ENCODE data around the gene PRKN.

The PRKN gene

GRCh38 chr6:162576016-162576415, 151.6 kb downstream of the PRKN start:
- Histone ChIP-seq H3K9me3 (ENCODE audit: control insufficient read depth, low read length) (no peaks in the 10 kb centered on the region), H3K36me3 (ENCODE audit: control insufficient read depth, insufficient read depth, low read length) (no peaks in the 10 kb centered on the region), H3K27me3 (replicated peaks; ENCODE audit: control insufficient read depth, insufficient read depth, low read length, poor library complexity, severe bottlenecking) (no peaks in the 10 kb centered on the region), H3K4me1 (ENCODE audit: control insufficient read depth, insufficient read depth, low read length, poor library complexity, severe bottlenecking) (no peaks in the 10 kb centered on the region), H3K4me3 (ENCODE audit: insufficient read depth, low read depth, low read length, poor library complexity, severe bottlenecking) (no peak overlapping the region), H3K27ac (ENCODE audit: insufficient read depth, low read length, poor library complexity, severe bottlenecking) (no peak overlapping the region)
- DNase-seq, result no peak

- Histone ChIP-seq H3K4me3 (ENCODE audit: insufficient read depth, low read depth, low read length, poor library complexity, severe bottlenecking) (no peak overlapping the region), H3K27ac (ENCODE audit: insufficient read depth, low read length, poor library complexity, severe bottlenecking) (no peak overlapping the region), H3K27me3 (replicated peaks; ENCODE audit: control insufficient read depth, insufficient read depth, low read length, poor library complexity, severe bottlenecking) (no peaks in the 10 kb centered on the region), H3K36me3 (ENCODE audit: control insufficient read depth, insufficient read depth, low read length) (no peaks in the 10 kb centered on the region), H3K4me1 (ENCODE audit: control insufficient read depth, insufficient read depth, low read length, poor library complexity, severe bottlenecking) (no peaks in the 10 kb centered on the region), H3K9me3 (ENCODE audit: control insufficient read depth, low read length) (no peaks in the 10 kb centered on the region)
- DNase-seq, result no peak
Measured at GRCh38 chr6:162572240-162572639, 155.3 kb downstream of the PRKN start.

DNA sequence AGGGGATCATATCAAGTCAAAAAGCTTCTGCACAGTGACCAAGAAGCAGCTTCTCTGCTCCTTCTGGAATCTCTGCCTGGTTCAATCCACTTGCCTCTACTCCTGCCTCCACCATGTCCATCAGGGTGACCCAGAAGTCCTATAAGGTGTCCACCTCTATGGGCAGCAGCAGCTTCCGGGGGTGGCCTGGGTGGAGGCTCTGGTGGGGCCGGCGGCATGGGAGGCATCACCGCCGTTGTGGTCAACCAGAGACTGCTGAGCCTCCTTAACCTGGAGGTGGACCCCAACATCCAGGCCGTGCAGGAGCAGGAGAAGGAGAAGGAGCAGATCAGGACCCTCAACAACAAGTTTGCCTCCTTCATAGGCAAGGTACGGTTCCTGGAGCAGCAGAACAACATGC, 159.3 kb downstream of the PRKN start:
- Histone ChIP-seq H3K4me1 (ENCODE audit: control insufficient read depth, insufficient read depth, low read length, poor library complexity, severe bottlenecking) (no peaks in the 10 kb centered on the region), H3K27ac (ENCODE audit: insufficient read depth, low read length, poor library complexity, severe bottlenecking) (no peak overlapping the region), H3K36me3 (ENCODE audit: control insufficient read depth, insufficient read depth, low read length) (no peaks in the 10 kb centered on the region), H3K27me3 (replicated peaks; ENCODE audit: control insufficient read depth, insufficient read depth, low read length, poor library complexity, severe bottlenecking) (no peaks in the 10 kb centered on the region), H3K4me3 (ENCODE audit: insufficient read depth, low read depth, low read length, poor library complexity, severe bottlenecking) (no peak overlapping the region), H3K9me3 (ENCODE audit: control insufficient read depth, low read length) (no peaks in the 10 kb centered on the region)
- DNase-seq, result no peak

GRCh38 chr6:162562041-162562440, 165.5 kb downstream of the PRKN start:
- Histone ChIP-seq H3K4me1 (ENCODE audit: control insufficient read depth, insufficient read depth, low read length, poor library complexity, severe bottlenecking) (no peaks in the 10 kb centered on the region), H3K36me3 (ENCODE audit: control insufficient read depth, insufficient read depth, low read length) (no peaks in the 10 kb centered on the region), H3K27me3 (replicated peaks; ENCODE audit: control insufficient read depth, insufficient read depth, low read length, poor library complexity, severe bottlenecking) (no peaks in the 10 kb centered on the region), H3K4me3 (ENCODE audit: insufficient read depth, low read depth, low read length, poor library complexity, severe bottlenecking) (no peak overlapping the region), H3K9me3 (ENCODE audit: control insufficient read depth, low read length) (no peaks in the 10 kb centered on the region), H3K27ac (ENCODE audit: insufficient read depth, low read length, poor library complexity, severe bottlenecking) (no peak overlapping the region)
- DNase-seq, result no peak

DNA sequence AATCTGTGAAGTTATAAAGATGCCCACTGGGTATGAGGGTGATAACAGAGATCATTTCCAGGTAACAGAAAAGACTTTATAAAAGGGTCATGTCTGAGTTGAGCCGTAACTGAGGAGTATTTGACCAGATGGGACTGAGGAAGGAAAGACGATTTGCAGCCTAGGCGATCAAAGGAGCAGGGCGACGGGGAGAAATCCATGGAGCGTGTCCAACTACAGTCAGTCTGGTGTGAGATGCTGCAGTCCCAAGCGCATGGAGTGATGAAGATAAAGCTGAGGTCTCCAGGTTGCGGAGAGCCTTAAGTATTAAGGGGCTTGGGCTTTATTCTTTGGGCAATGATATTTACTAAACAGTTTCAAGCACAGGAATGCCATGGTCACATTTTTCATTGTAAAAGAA, 166.7 kb downstream of the PRKN start:
- no peaks in the 10 kb centered on the region for H3K9me3 ChIP-seq (ENCODE audit: control insufficient read depth, low read length)
- H3K27me3 ChIP-seq (replicated peaks; ENCODE audit: control insufficient read depth, insufficient read depth, low read length, poor library complexity, severe bottlenecking), result no peaks in the 10 kb centered on the region
- no peak for DNase-seq
- no peak overlapping the region for H3K27ac ChIP-seq (ENCODE audit: insufficient read depth, low read length, poor library complexity, severe bottlenecking)
- no peak overlapping the region for H3K4me3 ChIP-seq (ENCODE audit: insufficient read depth, low read depth, low read length, poor library complexity, severe bottlenecking)
- no peaks in the 10 kb centered on the region for H3K4me1 ChIP-seq (ENCODE audit: control insufficient read depth, insufficient read depth, low read length, poor library complexity, severe bottlenecking)
- no peaks in the 10 kb centered on the region for H3K36me3 ChIP-seq (ENCODE audit: control insufficient read depth, insufficient read depth, low read length)

GRCh38 chr6:162554531-162554930, 173.0 kb downstream of the PRKN start:
- DNase-seq, result no peak
- H3K9me3 ChIP-seq (ENCODE audit: control insufficient read depth, low read length), result no peaks in the 10 kb centered on the region
- no peak overlapping the region for H3K27ac ChIP-seq (ENCODE audit: insufficient read depth, low read length, poor library complexity, severe bottlenecking)
- H3K27me3 ChIP-seq (replicated peaks; ENCODE audit: control insufficient read depth, insufficient read depth, low read length, poor library complexity, severe bottlenecking), result no peaks in the 10 kb centered on the region
- no peaks in the 10 kb centered on the region for H3K4me1 ChIP-seq (ENCODE audit: control insufficient read depth, insufficient read depth, low read length, poor library complexity, severe bottlenecking)
- no peaks in the 10 kb centered on the region for H3K36me3 ChIP-seq (ENCODE audit: control insufficient read depth, insufficient read depth, low read length)
- H3K4me3 ChIP-seq (ENCODE audit: insufficient read depth, low read depth, low read length, poor library complexity, severe bottlenecking), result no peak overlapping the region

GRCh38 chr6:162546905-162547304, 180.7 kb downstream of the PRKN start:
- DNase-seq, result no peak
- no peaks in the 10 kb centered on the region for H3K36me3 ChIP-seq (ENCODE audit: control insufficient read depth, insufficient read depth, low read length)
- no peaks in the 10 kb centered on the region for H3K27me3 ChIP-seq (replicated peaks; ENCODE audit: control insufficient read depth, insufficient read depth, low read length, poor library complexity, severe bottlenecking)
- H3K4me3 ChIP-seq (ENCODE audit: insufficient read depth, low read depth, low read length, poor library complexity, severe bottlenecking), result no peak overlapping the region
- no peaks in the 10 kb centered on the region for H3K9me3 ChIP-seq (ENCODE audit: control insufficient read depth, low read length)
- H3K4me1 ChIP-seq (ENCODE audit: control insufficient read depth, insufficient read depth, low read length, poor library complexity, severe bottlenecking), result no peaks in the 10 kb centered on the region
- no peak overlapping the region for H3K27ac ChIP-seq (ENCODE audit: insufficient read depth, low read length, poor library complexity, severe bottlenecking)

DNA sequence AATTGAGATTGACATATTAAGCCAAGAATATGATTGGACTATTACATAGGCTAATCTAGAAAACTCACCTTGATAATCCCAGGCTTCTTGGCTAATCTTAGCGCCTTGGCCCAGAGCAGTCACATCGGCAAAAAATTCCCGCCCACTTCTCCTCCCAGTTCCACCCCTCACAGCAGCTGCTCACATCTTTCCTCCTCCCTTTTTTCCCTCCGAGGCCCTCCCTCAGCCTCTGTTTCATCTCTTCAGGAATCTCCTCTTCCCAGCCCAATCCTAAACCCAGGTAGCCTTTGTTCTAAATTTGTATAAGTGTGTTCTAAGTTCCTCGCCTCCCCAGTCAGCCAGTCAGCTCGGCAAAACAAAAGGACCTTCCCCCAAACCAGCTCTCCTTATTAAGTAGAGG, 184.3 kb downstream of the PRKN start:
- no peak for DNase-seq
- Histone ChIP-seq H3K9me3 (ENCODE audit: control insufficient read depth, low read length) (no peaks in the 10 kb centered on the region), H3K27ac (ENCODE audit: insufficient read depth, low read length, poor library complexity, severe bottlenecking) (no peak overlapping the region), H3K36me3 (ENCODE audit: control insufficient read depth, insufficient read depth, low read length) (no peaks in the 10 kb centered on the region), H3K4me1 (ENCODE audit: control insufficient read depth, insufficient read depth, low read length, poor library complexity, severe bottlenecking) (no peaks in the 10 kb centered on the region), H3K27me3 (replicated peaks; ENCODE audit: control insufficient read depth, insufficient read depth, low read length, poor library complexity, severe bottlenecking) (no peaks in the 10 kb centered on the region), H3K4me3 (ENCODE audit: insufficient read depth, low read depth, low read length, poor library complexity, severe bottlenecking) (no peak overlapping the region)

DNA sequence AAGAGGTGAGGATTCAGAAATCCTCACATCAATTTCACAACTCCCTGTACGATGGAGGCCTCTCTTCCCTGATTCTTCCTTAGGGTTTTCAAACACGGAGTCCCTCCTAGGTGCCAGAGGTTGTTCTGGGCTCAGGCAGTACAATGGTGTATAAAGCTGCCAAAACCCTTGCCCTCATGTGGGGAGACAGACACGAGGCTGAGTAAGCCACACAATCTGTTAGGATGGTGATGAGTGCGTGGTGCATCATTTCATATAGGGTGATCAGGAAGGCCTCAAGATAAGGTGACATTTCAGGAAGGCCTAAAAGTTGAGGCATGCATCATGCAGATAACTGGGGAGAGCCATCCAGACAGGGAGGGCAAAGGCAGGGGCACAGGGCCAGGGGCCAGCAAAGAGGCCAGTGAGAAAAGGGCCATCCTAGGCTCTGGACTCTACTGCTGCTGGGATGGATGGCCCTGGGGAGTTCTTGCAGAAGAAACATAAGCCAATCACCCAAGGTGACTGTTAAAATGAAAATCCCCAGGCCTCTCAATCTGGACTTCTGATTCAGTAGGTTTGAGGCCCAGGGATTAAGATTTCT, 186.5 kb downstream of the PRKN start:
- H3K9me3 ChIP-seq (ENCODE audit: control insufficient read depth, low read length), result no peaks in the 10 kb centered on the region
- no peak overlapping the region for H3K27ac ChIP-seq (ENCODE audit: insufficient read depth, low read length, poor library complexity, severe bottlenecking)
- DNase-seq, result no peak
- no peak overlapping the region for H3K4me3 ChIP-seq (ENCODE audit: insufficient read depth, low read depth, low read length, poor library complexity, severe bottlenecking)
- H3K4me1 ChIP-seq (ENCODE audit: control insufficient read depth, insufficient read depth, low read length, poor library complexity, severe bottlenecking), result no peaks in the 10 kb centered on the region
- H3K27me3 ChIP-seq (replicated peaks; ENCODE audit: control insufficient read depth, insufficient read depth, low read length, poor library complexity, severe bottlenecking), result no peaks in the 10 kb centered on the region
- no peaks in the 10 kb centered on the region for H3K36me3 ChIP-seq (ENCODE audit: control insufficient read depth, insufficient read depth, low read length)

GRCh38 chr6:162539321-162539720, 188.2 kb downstream of the PRKN start:
- H3K36me3 ChIP-seq (ENCODE audit: control insufficient read depth, insufficient read depth, low read length), result no peaks in the 10 kb centered on the region

More at GRCh38 chr6:162539321-162539720, 188.2 kb downstream of the PRKN start:
- no peak for DNase-seq
- H3K4me1 ChIP-seq (ENCODE audit: control insufficient read depth, insufficient read depth, low read length, poor library complexity, severe bottlenecking), result no peaks in the 10 kb centered on the region
- H3K4me3 ChIP-seq (ENCODE audit: insufficient read depth, low read depth, low read length, poor library complexity, severe bottlenecking), result no peak overlapping the region
- H3K27ac ChIP-seq (ENCODE audit: insufficient read depth, low read length, poor library complexity, severe bottlenecking), result no peak overlapping the region
- H3K27me3 ChIP-seq (replicated peaks; ENCODE audit: control insufficient read depth, insufficient read depth, low read length, poor library complexity, severe bottlenecking), result no peaks in the 10 kb centered on the region
- no peaks in the 10 kb centered on the region for H3K9me3 ChIP-seq (ENCODE audit: control insufficient read depth, low read length)

Measured in effector memory CD4-positive, alpha-beta T cell (primary cell).